Measurements from ENCODE around the gene ZNF529.
"Not testable (repeated sequence)": the region's sequence is repeated elsewhere in the genome, so short reads cannot be mapped to it uniquely, and the experiment has no call there.

The ZNF529 gene

DNA sequence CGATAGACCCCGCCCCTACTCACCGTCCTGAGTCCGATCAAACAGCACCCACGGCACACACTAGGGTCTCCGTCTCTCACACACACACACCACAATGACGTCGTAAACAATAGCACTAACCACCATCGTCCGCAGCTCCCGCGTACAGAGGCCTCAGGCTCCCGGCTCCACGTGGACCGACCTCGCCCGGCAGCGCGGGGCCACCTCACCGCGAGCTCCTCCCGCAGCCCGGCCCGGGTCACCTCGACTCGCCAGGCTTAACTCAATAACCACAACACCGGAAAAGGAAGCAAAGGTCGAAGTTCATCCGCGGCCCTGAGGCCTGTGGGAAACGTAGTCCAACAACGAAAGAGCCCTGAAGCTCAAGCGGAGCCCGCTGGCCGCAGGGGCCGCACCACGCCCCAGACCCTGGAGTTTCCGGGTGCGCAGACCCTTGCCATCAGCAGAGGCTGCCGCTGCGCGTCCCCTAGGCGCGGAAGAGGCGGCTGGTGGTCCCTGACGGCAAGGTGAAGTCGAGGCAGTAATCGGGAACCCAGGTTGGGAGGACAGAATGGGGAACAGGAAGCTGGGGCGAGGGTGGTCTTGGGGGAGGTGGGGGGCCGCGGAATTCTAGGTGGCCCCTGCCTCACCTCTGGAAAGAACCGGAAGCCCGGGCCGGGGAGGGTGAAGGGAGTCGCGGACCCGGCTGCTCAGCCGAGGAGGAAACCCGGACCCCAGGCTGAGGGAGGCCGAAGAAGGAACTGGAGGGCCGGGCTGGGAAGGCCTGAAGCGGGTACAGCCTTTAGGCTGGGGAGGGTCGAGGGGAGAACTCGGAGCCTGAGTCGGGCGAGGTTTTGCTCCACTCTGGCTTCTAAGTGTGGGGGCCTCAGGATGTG is at the start of gene ZNF529:
Gene ZNF529, minus strand, starts transcription at position 273 of the 875 bp plus-strand sequence. CDS start 946 bp downstream, outside the sequence.
- DNase-seq (ENCODE audit: low read depth): peak; percentile 85

DNA sequence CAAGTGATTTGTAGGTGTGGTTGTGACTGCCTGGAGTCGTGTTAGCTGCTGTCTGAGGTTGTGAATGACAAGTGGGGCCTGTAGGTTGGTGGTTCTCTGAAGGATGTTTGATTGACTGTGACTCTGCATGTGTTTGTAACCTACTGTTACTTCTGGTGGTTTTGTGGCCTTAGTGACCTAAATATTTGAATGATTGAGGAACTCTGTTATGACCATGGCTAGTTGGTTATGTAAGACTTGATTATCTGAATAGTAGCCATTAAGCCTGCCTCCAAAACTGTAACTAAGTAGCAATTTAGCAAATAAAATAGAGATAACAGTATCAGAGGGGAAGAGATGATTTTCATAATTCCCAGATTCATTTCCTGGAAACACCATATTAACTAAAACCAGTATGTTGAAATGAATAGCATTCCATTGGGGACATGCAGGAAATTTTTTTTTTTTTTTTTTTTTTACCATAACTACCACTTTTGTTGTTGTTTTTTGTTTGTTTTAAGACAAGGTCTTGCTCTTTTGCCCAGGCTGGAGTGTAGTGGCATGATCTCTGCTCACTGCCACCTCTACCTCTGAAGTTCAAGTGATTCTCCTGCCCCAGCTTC is 32.9 kb upstream of the ZNF529 start:
- no peak for DNase-seq (ENCODE audit: low read depth)

DNA sequence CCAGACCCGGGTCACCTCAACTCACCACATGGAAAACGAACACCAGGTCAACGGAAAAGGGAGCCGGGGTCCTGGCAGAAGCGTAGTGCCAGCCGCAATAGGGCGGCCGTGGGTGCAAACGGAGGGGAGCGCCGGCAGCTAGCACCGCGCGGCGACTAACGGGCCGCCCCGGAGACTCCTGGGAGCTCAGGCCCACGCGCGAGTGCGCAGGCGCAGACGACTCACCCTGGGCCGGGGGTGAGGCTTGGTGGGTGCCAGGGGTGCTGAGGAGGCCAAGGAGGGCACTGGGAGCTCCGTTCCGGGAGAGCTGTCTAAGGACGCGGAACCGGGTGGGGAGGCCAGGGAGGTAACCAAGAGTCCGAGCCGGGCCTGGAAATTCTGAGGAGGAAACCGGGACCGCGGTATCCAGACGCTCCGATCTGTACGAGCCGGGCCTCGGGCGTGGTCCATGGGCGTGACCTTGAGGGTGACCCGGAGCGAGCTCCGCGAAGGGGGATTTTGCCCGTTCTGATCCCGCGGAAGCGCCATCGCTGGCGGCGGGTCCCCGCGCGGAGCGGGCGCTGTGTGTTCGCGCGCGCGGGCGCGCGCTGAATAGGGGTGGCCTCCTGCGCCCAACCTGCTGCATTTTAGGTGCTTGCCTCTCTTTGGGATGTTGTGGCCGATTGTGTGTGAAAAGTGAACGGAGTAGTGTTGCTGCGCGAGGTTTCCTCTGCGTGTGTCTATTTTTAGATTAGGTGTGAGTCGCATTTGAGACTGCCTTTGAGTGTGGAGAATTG is 32.2 kb upstream of the ZNF529 start, which contains the start of gene ZNF382:
Gene ZNF382, plus strand, starts transcription at position 213 of the 776 bp plus-strand sequence. CDS start 4,602 bp downstream, outside the sequence.
- DNase-seq (ENCODE audit: low read depth): peak; percentile 33

DNA sequence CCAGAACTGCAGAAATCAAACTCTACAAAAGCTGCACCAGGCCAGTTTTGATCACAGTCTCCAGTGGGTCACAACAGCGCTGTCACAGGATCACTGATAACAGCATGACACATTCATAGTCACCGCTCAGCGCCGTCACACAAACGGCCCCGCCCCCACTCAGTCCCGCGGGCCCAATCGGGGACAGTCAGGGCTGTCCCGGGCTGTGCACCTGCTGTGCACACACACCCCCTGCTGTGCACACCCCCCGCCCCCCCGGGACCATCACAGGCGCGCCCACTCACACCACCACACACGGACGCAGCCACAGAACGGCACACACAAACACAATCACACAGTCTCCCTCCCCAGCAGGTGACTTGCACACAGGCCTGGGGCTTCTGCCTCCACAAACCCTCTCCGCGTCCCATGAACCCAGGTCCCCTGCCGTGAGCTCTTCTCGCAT is 31.6 kb upstream of the ZNF529 start:
- DNase-seq (ENCODE audit: low read depth): no peak

DNA sequence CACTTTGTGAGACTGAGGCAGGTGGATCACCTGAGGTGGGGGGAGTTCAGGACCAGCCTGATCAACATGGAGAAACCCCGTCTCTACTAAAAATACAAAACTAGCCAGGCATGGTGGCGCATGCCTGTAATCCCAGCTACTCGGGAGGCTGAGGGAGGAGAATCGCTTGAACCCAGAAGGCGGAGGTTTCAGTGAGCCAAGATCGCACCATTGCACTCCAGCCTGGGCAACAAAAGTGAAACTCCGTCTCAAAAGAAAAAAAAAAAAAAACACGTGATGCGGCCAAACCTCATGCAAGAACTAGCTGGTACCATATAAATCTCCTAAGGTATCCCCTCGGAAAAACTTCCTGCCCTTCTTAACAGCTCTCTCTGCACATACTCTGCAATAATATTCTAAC is 29.6 kb upstream of the ZNF529 start:
- not testable (repeated sequence) for DNase-seq (ENCODE audit: low read depth)

DNA sequence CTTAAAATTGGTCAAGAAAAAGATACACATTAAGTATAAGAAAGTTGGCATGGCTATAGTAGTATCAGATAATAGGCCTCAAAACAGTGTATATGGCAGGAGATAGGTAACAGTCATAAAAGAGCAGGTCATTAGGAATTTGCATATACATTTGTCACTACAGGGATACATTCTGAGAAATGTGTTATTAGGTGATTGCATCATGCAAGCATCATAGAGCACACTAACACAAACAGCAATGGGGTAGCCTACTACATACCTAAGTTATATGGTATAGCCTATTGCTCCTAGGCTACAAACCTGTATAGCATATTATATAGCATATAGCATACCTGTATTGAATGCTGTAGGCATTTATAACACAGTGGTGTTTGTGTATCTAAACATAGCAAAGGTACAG is 6.2 kb upstream of the ZNF529 start:
- DNase-seq (ENCODE audit: low read depth): no peak

DNA sequence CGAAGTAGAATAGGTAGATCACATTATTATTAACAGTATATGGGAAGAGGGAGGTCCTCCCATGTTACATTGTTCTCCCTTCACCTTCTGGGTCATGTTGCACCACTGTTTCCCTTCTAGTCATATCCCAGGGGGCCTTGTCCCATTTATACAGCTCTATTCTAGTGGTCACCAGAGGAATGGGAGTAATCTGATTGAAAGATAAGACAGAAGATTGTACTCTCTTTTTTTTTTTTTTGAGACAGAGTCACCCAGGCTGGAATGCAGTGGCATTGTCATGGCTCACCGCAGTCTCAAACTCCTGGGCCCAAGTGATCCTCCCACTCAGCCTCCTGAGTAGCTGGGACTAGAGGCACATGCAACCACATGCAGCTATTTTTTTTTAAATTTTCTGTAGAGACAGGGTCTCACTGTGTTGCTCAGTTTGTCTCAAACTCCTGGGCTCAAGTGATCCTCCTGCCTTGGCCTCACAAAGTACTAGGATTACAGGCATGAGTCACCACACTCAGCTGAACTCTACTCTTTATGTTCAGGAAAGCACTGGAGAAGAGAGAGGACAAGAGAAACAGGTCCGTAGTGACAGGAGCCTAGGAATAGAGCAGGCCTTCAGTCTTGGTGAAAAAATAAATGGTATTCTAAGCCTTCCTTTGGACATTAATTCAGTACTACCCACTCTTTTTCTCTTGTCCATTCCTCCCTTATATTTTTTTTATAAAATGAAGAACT is 4.3 kb upstream of the ZNF529 start:
- DNase-seq (ENCODE audit: low read depth): no peak

DNA sequence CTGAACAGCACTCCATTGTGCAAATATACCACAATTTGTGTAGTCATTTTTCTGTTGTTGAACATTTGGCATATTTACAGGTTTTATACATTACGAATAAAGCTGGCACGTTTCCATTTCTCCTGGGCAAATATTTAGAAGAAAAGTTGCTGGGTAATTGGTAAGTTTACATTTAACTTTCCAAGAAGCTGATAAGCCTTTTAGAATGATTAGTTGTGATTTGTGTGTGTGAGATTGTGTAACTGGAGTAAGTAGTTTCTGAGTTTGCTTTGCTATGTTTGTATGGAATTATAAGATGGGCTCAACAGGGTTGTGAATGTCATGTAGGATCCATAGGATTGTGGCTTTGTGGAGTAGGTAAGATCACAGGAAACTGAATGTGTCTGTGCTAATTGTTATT is 1.6 kb upstream of the ZNF529 start:
- no peak for DNase-seq (ENCODE audit: low read depth)

DNA sequence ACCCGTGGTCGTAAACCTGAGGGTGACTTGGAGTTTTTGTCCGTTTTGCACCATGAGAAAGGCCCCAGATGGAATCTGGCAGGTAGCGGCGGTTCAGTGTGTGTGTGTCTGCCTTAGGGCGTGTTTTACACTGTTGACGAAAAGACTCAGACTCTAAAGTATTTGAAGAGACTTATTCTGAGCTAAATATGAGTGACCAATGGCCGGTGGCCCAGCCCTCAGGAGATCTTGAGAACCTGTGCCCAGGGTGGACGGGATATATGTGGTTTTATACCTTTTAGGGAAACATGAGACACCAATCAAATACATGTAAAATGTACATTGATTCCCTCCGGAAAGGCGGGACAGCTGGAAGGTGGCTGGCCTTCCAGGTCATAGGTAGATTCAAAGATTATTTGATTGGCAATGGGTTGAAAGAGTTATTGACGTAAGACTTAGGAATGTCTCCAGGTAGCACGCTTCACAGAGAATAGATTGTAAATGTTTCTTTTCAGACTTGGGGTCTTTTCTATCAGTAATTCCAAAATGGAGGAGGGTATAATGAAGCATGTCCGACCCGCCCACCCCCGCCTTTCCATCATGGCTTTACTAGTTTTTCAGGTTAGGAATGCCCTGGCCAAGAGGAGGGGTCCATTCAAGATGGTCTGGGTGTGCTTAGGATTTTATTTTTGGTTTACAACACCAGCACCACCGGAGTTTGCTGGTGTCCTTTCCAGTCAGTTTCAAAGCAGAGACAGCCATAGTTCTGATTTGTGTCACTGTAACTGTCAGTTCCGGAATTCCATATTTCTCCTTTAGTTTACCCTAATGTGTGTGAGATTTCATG is 1.0 kb upstream of the ZNF529 start:
- DNase-seq (ENCODE audit: low read depth): peak; percentile 4

DNA sequence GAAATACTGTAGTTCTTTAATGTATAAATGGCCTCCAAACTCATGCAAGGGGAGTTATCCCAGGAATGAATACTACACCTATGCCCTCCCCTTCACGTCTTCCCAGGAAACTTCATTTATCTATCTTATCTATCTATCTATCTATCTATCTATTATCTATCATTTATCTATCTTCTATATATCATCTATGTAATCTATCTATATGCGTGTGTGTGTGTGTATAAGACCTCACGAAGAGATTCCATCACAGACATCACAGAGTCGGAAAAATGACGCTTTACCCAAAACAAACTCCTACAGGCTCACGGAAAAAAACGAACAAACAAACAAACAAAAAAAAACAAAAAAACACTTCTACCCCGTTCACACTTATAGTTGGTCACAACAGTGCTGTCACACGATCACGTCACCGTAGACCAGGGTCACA is 486 bp downstream of the ZNF529 start:
- DNase-seq (ENCODE audit: low read depth): no peak

DNA sequence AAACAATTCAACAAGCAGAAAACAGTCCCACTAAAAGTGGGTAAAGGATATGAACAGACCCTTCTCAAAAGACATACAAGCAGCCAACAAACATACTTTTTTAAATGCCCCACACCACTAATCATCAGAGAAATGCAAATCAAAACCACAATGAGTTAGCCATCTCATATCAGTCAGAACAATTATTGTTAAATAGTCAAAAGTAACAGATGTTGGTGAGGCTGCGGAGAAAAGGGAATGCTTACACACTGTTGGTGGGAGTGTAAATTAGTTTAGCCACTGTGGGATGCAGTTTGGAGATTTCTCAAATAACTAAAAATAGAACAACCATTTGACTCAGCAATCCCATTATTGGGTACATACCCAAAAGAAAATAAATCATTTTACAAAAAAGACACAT is 8.7 kb downstream of the ZNF529 start:
- DNase-seq (ENCODE audit: low read depth): no peak

DNA sequence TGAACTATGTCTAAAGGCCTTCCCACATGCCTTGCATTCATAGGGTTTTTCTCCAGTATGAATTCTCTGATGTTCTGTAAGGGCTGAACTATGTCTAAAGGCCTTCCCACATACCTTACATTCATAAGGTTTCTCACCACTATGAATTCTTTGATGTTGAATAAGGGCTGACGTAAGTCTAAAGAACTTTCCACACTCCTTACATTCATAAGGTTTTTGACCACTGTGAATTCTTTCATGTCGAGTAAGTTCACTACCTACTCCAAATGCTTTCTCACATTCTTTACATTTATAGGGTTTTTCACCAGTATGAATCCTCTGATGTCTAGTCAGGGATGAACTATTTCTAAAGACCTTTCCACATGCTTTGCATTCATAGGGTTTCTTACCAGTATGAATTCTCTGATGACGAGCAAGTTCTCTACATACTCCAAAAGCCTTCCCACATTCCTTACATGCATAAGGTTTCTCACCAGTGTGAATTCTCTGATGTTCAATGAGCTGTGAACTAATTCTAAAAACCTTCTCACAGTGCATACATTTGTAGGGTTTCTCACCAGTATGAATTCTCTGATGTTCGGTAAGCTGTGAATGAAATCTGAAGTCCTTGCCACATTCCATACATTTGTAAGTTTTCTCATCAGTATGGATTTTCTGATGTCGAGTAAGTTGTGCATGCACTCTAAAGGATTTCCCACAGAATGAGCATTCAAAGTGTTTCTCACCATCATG is 25.9 kb downstream of the ZNF529 start:
- DNase-seq (ENCODE audit: low read depth): no peak

DNA sequence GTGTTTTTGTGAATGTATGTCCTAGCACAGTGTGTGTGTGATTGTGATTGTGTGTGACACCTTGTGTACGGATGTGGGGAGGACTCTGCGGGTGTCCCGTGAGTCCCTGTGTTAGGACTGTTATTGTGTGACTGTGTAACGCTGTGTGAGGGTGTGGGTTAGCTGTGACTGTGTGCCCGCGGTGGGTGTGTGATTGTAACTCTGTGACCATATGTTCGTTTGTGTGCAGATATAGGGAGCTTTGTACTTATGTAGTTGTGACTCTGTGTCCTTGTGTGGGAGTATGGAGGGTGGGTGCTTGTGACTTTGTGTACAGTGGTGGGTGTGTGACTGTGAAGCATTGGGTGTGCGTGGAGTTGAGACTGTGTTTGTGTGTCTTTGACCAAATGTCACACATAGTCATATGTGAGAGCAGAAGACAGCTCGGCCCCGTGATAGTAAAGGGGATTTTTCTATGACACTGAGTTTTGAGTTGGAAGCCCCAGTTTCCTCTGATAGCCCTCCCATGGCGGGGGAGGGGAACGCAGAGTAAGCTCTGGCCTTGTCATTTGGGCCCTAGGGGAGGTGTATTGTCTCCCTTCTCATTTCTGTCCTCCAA is 44.1 kb downstream of the ZNF529 start:
- no peak for DNase-seq (ENCODE audit: low read depth)

DNA sequence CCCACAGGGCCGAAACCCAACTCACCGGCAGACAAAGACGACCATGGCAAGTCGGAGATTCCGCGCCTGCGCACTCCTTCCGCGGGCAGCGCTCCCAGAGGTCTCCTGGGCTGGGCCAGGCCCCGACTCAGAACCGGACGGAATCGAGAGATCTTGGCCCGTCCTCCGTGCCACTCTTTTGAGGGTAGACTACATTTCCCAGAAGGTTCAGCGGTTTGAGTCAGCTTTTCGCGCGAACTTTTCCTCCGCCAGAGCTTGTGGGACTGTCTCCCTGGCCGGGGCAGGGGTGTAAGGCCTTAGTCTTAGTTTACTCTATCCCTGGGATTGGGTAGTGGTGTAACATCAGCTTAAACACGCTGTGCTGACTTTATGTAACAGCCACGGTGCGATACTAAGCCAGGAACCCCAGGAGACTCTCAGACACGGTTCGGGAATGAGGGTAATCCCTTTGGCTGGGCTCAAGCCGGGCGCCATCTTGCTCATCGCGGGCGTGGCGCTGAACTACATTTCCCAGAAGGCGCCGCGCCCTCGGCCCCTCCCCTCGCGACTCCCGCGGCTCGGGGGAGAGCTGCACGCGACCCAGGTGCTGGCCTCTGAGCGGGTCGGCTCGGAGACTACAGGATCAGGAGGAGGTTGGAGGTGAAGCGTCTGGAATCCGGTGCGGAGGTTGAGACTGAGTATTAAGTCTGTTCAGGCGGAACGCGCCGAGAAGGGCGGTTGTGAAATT is 44.7 kb downstream of the ZNF529 start, which contains the start of gene ZNF260:
Gene ZNF260, minus strand, starts transcription at position 78 of the 727 bp plus-strand sequence. CDS start 13,033 bp downstream, outside the sequence.
- DNase-seq (ENCODE audit: low read depth): peak; percentile 98

DNA sequence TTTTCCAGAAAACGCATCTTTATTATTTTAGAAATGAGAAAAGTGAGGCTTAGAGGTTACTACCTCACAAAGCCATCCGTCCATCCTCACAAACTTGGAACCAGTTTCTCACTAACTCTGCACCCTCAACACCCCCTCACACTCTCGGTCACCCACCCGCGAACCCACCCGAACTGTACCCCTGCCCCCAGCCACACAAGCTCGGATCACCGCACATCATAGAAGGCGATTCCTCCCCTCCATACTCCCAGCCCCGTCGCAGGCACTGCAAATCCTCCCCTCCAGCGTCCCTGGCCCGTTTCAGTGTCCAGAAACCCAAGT is 45.3 kb downstream of the ZNF529 start:
- no peak for DNase-seq (ENCODE audit: low read depth)

DNA sequence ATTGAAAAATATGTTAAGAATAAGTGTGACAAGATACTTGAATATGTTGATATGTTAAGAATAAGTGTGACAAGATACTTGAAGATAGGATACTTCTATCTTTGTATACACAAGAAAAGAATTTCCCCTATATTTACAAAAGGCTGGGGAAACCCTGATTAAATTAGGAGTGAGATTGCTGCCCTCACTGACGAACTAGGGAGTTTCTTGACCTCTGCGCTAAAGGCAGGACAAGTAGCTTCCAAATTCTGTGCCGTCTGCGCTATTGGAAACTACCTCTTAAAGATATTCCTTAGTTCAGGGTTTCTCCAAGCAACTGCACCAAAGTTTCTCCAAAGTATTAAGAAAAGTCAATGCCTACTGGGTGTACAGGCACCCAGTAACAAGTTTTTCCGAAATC is 45.8 kb downstream of the ZNF529 start:
- no peak for DNase-seq (ENCODE audit: low read depth)

DNA sequence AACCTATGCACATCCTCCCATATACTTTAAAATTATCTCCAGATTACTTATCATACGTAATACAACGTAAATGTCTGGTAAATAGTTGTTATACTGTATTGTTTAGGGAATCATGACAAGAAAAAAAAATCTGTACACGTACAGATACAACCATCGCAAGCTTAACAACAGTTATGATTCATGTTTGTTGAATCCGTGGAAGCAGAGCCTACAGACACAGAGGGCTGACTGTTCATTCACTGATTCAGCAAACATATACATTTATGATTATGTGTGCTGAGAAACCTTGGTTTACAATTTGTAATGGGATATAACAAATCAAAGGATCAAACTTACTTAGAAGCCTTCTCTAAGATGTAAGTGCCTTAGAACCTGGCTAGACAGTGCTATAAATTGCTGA is 46.5 kb downstream of the ZNF529 start:
- no peak for DNase-seq (ENCODE audit: low read depth)

DNA sequence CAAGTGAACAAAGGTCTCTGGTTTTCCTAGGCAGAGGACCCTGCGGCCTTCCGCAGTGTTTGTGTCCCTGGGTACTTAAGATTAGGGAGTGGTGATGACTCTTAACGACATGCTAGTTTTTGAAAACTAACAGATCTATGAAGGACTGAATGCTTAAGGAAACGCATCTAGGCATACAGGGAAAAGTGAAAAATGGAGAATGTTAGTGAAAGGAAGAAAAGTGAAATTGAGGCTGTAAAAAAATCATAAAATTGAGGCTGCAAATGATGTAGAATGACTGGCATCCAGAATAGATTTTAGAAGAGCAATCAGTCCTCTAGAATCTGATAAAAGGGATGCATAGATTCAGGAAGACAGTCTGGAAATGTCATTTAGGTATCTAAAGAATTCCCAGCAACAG is 48.5 kb downstream of the ZNF529 start:
- no peak for DNase-seq (ENCODE audit: low read depth)

DNA sequence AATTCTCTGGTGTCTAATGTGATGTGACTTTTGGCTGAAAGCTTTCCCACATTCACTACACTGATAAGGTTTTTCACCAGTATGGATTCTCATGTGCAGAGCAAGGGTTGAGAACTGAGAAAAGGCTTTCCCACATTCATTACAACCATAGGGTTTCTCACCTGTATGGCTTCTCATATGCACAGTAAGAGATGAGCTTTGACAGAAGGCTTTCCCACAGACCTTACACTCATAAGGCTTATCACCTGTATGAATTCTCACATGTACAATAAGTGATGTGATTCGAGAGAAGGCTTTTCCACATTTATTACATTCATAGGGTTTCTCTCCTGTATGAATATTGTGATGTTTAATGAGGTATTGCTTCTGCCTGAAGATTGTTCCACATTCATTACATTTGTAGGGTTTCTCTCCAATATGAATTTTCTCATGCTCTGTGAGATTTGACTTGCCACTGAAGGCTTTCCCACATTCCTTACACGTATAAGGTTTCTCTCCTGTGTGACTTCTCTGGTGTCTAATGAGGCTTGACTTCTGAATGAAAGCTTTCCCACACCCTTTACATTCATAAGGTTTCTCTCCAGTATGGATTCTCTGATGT is 59.0 kb downstream of the ZNF529 start:
- no peak for DNase-seq (ENCODE audit: low read depth)
